Smooth muscle cell (in vitro differentiated cells): ENCODE measurements around the gene AP5B1. TPM values are rescaled to one million over a fixed set of nuclear protein-coding genes. Genes with fewer than 3 reads are reported as not detected.
"Not testable (repeated sequence)": the region's sequence is repeated elsewhere in the genome, so short reads cannot be mapped to it uniquely, and the experiment has no call there.

Experiments used
- DNase-seq: peaks from one replicate; lab custom pipeline; 2025; ENCODE audit not compliant: unreplicated experiment; lab: John Stamatoyannopoulos, UW
- H2AFZ ChIP-seq: fragments of 200-600 bp; sonication (generic); 2 replicates; pipeline ENCODE4 v1.6.0; 2016; ENCODE audit warnings: antibody characterized with exemption, low read depth, mild to moderate bottlenecking
- H3F3A ChIP-seq: fragments of 200-600 bp; sonication (generic); 2 replicates; pipeline ENCODE4 v1.6.0; 2017; ENCODE audit warnings: antibody characterized with exemption, low read depth
- H3K27ac ChIP-seq: fragments of 200-600 bp; sonication (generic); 2 replicates; pipeline ENCODE4 v1.5.1; 2016; ENCODE audit warnings: low read depth, mild to moderate bottlenecking
- H3K27me3 ChIP-seq: fragments of 200-600 bp; sonication (generic); 2 replicates; pipeline ENCODE4 v1.6.1; 2016; ENCODE audit warnings: low read depth, mild to moderate bottlenecking
- H3K36me3 ChIP-seq: fragments of 200-600 bp; sonication (generic); 2 replicates; pipeline ENCODE4 v1.5.1; 2016; ENCODE audit warnings: low read depth
- H3K4me1 ChIP-seq: fragments of 200-600 bp; sonication (generic); 2 replicates; pipeline ENCODE4 v1.5.1; 2016; ENCODE audit warnings: low read depth
- H3K4me2 ChIP-seq: fragments of 200-600 bp; sonication (generic); 2 replicates; pipeline ENCODE4 v1.6.0; 2016; ENCODE audit warnings: mild to moderate bottlenecking
- H3K4me3 ChIP-seq: fragments of 200-600 bp; sonication (generic); 2 replicates; pipeline ENCODE4 v1.5.1; 2016; ENCODE audit warnings: mild to moderate bottlenecking
- H3K79me2 ChIP-seq: fragments of 200-600 bp; sonication (generic); 2 replicates; pipeline ENCODE4 v1.6.0; 2016; ENCODE audit warnings: low read depth, mild to moderate bottlenecking
- H3K9ac ChIP-seq: fragments of 200-600 bp; sonication (generic); 2 replicates; pipeline ENCODE4 v1.6.0; 2016; ENCODE audit warnings: low read depth
- H3K9me3 ChIP-seq: fragments of 200-600 bp; sonication (generic); replicated peaks from 2 replicates; pipeline ENCODE4 v1.5.1; 2016; ENCODE audit warnings: low read depth
- H4K20me1 ChIP-seq: fragments of 200-600 bp; sonication (generic); 2 replicates; pipeline ENCODE4 v1.6.0; 2016; ENCODE audit warnings: low read depth
- CTCF ChIP-seq: fragments of 200-600 bp; sonication (generic); IDR thresholded peaks from 2 replicates; pipeline ENCODE4 v1.5.1; 2017; ENCODE audit warnings: borderline replicate concordance, mild to moderate bottlenecking, antibody characterized with exemption; ENCODE audit not compliant: insufficient read depth, poor library complexity, severe bottlenecking
- WGBS: methylation state at CpG from one replicate; pipeline ENCODE4 v1.1.7; 2016; ENCODE audit warnings: low lambda C conversion rate; 5-methylcytosine and 5-hydroxymethylcytosine counted together
- polyA plus RNA-seq: library from polyadenylated mRNA; unstranded; fragments of >200 nt; fragmentation: Nextera tagmentation; extraction: Ambion mirVana; gene quantifications from 2 replicates; pipeline ENCODE4 v1.2.1, GENCODE V29; 2016
- total RNA-seq: library from RNA; depleted of rRNA; stranded (reverse); fragments of >200 nt; gene quantifications from 2 replicates; pipeline ENCODE4 v1.2.3, GENCODE V29; 2014

AP5B1 gene
- total and polyA plus RNA-seq, 2 experiments from 2014 or later, result 6.2 to 7.7 TPM

GRCh38 chr11:65741185-65741584 lies 39.6 kb downstream of the AP5B1 start:
- 84% methylated on average over 8 of the region's 8 CpGs for WGBS
- Histone ChIP-seq H3F3A (no peaks in the 10 kb centered on the region), H3K4me1 (no peaks in the 10 kb centered on the region), H3K4me3 (no peak overlapping the region), H3K4me2 (no peak overlapping the region), H3K36me3 (no peaks in the 10 kb centered on the region), H3K9ac (no peak overlapping the region), H2AFZ (no peak overlapping the region), H3K27ac (no peak overlapping the region), H3K79me2 (no peaks in the 10 kb centered on the region), H4K20me1 (no peaks in the 10 kb centered on the region), H3K27me3 (no peaks in the 10 kb centered on the region), H3K9me3 (no peaks in the 10 kb centered on the region)
- no peak for DNase-seq
- TF ChIP-seq CTCF, result no peak

DNA sequence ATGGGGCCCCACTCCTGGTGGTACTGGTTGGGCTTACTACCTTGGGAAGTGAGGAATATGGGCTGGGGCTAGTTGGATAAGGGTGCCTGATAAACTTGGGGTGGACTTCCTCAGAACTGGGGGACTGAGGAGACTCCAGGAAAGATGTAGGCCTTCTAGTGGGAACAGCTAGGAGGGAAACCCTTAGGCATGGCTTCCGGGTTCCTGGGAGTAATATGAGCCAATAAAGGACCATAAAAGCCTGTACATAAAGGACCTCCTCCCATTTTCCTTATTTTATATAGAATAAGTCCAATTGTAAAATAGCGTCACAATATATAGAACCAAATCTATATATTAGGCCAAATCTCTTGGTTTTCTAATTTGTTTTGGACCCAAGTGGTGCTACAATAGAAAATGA lies 41.8 kb downstream of the AP5B1 start:
- Histone ChIP-seq H3K9ac (no peak overlapping the region), H3K4me3 (no peak overlapping the region), H3K27ac (no peak overlapping the region), H3K79me2 (no peaks in the 10 kb centered on the region), H2AFZ (no peak overlapping the region), H3K36me3 (no peaks in the 10 kb centered on the region), H3K4me1 (no peaks in the 10 kb centered on the region), H3K9me3 (no peaks in the 10 kb centered on the region), H3K27me3 (no peaks in the 10 kb centered on the region), H3F3A (no peaks in the 10 kb centered on the region), H3K4me2 (no peak overlapping the region), H4K20me1 (no peaks in the 10 kb centered on the region)
- no peak for DNase-seq
- no peak for TF ChIP-seq CTCF
- WGBS, result 94% methylated on average over 2 of the region's 2 CpGs

DNA sequence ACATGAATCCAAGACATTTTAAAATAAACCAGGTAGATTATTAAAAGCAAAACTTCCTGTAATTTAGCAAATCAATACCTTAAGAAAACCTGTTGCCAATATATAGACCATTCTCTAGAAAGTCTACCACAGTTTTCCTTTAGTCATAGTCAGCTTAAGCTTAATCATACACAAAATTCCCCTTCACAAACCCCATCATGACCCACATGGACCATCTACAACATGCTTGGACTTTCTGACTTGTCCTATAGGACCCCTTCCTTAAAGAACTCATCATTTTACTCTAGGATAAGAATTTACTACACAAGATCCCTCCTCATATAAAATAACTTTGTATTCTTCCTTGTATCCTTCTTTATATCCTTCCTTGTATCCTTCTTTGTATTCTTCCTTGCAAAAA lies 44.0 kb downstream of the AP5B1 start:
- no peak overlapping the region for H3K4me2 ChIP-seq
- H3K27me3 ChIP-seq, result no peaks in the 10 kb centered on the region
- no peaks in the 10 kb centered on the region for H3F3A ChIP-seq
- no peak overlapping the region for H3K4me3 ChIP-seq
- no peak overlapping the region for H2AFZ ChIP-seq
- no peaks in the 10 kb centered on the region for H3K36me3 ChIP-seq
- no peaks in the 10 kb centered on the region for H3K9me3 ChIP-seq
- H3K9ac ChIP-seq, result no peak overlapping the region
- H3K79me2 ChIP-seq, result no peaks in the 10 kb centered on the region
- H3K4me1 ChIP-seq, result no peaks in the 10 kb centered on the region
- no peak overlapping the region for H3K27ac ChIP-seq
- no peak for DNase-seq
- H4K20me1 ChIP-seq, result no peaks in the 10 kb centered on the region
- no peak for TF ChIP-seq CTCF

GRCh38 chr11:65735111-65735510 lies 45.7 kb downstream of the AP5B1 start:
- not testable (repeated sequence) for H3K9me3 ChIP-seq, H3K27ac ChIP-seq, H3K4me1 ChIP-seq, H3K4me2 ChIP-seq, H3K36me3 ChIP-seq, H3K9ac ChIP-seq, DNase-seq, H2AFZ ChIP-seq, H3F3A ChIP-seq, H3K79me2 ChIP-seq, H3K4me3 ChIP-seq, H3K27me3 ChIP-seq, H4K20me1 ChIP-seq
- 85% methylated on average over 4 of the region's 4 CpGs for WGBS
